Common myeloid progenitor, CD34-positive (primary cell): ENCODE measurements around the gene VWA3B.
"Not testable (repeated sequence)": the region's sequence is repeated elsewhere in the genome, so short reads cannot be mapped to it uniquely, and the experiment has no call there.

Source experiments
- CTCF ChIA-PET: fragments of 350-600 bp; sonication (Branson Sonifier 250); formaldehyde crosslinking; loops from one replicate; lab custom pipeline; 2021; ENCODE audit warnings: antibody characterized with exemption; lab: Charles Lee
- POLR2A ChIA-PET: fragments of 350-600 bp; sonication (Branson Sonifier 250); formaldehyde crosslinking; loops from one replicate; lab custom pipeline; 2021; ENCODE audit warnings: antibody characterized with exemption; lab: Charles Lee
- DNase-seq, 3 donors: peaks; one replicate each; pipeline versions ENCODE4 v3.0.0 to v3.0.0-alpha.2; 2013
- H3K27ac ChIP-seq, 2 experiments: 1 replicate in 1 of 2; 2 replicates in 1 of 2; pipeline ENCODE4 v1.7.0; 2013; ENCODE audit warnings: inconsistent platforms in 2 of 2, low read length in 2 of 2, mild to moderate bottlenecking in 2 of 2, low read depth in 1 of 2, moderate library complexity in 1 of 2; ENCODE audit not compliant: severe bottlenecking in 2 of 2, insufficient read depth in 1 of 2, poor library complexity in 1 of 2
- H3K27me3 ChIP-seq, 5 experiments: replicated peaks in 2 of 5; 1 replicate in 3 of 5; 2 replicates in 2 of 5; pipeline versions ENCODE4 v1.6.1 to v1.7.0; 2013; ENCODE audit warnings: low read length in 4 of 5, mild to moderate bottlenecking in 2 of 5, moderate library complexity in 2 of 5, inconsistent platforms in 1 of 5; ENCODE audit not compliant: insufficient read depth in 5 of 5, control insufficient read depth in 4 of 5
- H3K36me3 ChIP-seq, 4 experiments: 1 replicate in 2 of 4; 2 replicates in 2 of 4; pipeline versions ENCODE4 v1.6.1 to v1.7.0; 2013; ENCODE audit warnings: low read length in 3 of 4, control low read depth in 1 of 4, mild to moderate bottlenecking in 1 of 4; ENCODE audit not compliant: control insufficient read depth in 4 of 4, insufficient read depth in 4 of 4
- H3K4me1 ChIP-seq, 4 experiments: 1 replicate in 3 of 4; 2 replicates in 1 of 4; pipeline versions ENCODE4 v1.6.1 to v1.7.1; 2013; ENCODE audit warnings: low read length in 3 of 4, mild to moderate bottlenecking in 3 of 4, control low read depth in 1 of 4, inconsistent platforms in 1 of 4, moderate library complexity in 1 of 4; ENCODE audit not compliant: control insufficient read depth in 4 of 4, insufficient read depth in 4 of 4; ENCODE audit errors: control extremely low read depth in 1 of 4
- H3K4me3 ChIP-seq, 7 experiments: 1 replicate in 4 of 7; 2 replicates in 3 of 7; pipeline versions ENCODE4 v1.5.1 to v1.7.0; 2013; ENCODE audit warnings: mild to moderate bottlenecking in 7 of 7, low read length in 6 of 7, moderate library complexity in 6 of 7, inconsistent platforms in 2 of 7, low read depth in 2 of 7, control low read depth in 1 of 7; ENCODE audit not compliant: insufficient read depth in 4 of 7, control insufficient read depth in 1 of 7; ENCODE audit errors: extremely low read depth in 1 of 7
- H3K9me3 ChIP-seq, 5 experiments: 1 replicate in 4 of 5; 2 replicates in 1 of 5; pipeline versions ENCODE4 v1.6.1 to v1.7.1; 2013; ENCODE audit warnings: low read length in 4 of 5, mild to moderate bottlenecking in 2 of 5, inconsistent platforms in 1 of 5, low read depth in 1 of 5, moderate library complexity in 1 of 5; ENCODE audit not compliant: control insufficient read depth in 4 of 5, insufficient read depth in 2 of 5; ENCODE audit errors: control extremely low read depth in 1 of 5
- WGBS: methylation state at CpG from one replicate; pipeline ENCODE4 v1.1.5; 2013; ENCODE audit not compliant: insufficient coverage; 5-methylcytosine and 5-hydroxymethylcytosine counted together

Gene VWA3B

GRCh38 chr2:98147900-98148299, 60.9 kb downstream of the VWA3B start:
- POLR2A ChIA-PET, H3K27me3 ChIP-seq, H3K27ac ChIP-seq: not testable (repeated sequence)

GRCh38 chr2:98148595-98149332, 61.8 kb downstream of the VWA3B start:
- H3K4me1 ChIP-seq = peaks cover 0 to 7% (median 0%) of the 10 kb centered on the region in 4 experiments
- CTCF ChIA-PET = no interaction called here
- H3K36me3 ChIP-seq = no peaks in the 10 kb centered on the region
- peak overlapping the region in 1 of 7 experiments; percentile 60 for H3K4me3 ChIP-seq
- H3K27ac ChIP-seq = no peak overlapping the region
- POLR2A ChIA-PET = no interaction called here
- DNase-seq = no peak
- peaks cover 0 to 2% (median 0%) of the 10 kb centered on the region in 5 experiments for H3K27me3 ChIP-seq
- WGBS = 100% methylated on average over 2 of the region's 3 CpGs
- H3K9me3 ChIP-seq = peaks cover 0 to 3% (median 0%) of the 10 kb centered on the region in 5 experiments

More at GRCh38 chr2:98147900-98148299, 60.9 kb downstream of the VWA3B start:
- H3K4me1 ChIP-seq, H3K36me3 ChIP-seq, H3K9me3 ChIP-seq, H3K4me3 ChIP-seq, DNase-seq, CTCF ChIA-PET: not testable (repeated sequence)
- no CpG with 5 or more reads among the region's 1 CpG for WGBS

- no peaks in the 10 kb centered on the region for H3K36me3 ChIP-seq
- CTCF ChIA-PET = no interaction called here
- peaks cover 0 to 2% (median 0%) of the 10 kb centered on the region in 5 experiments for H3K27me3 ChIP-seq
- WGBS = 31% methylated on average over 3 of the region's 4 CpGs
- H3K4me3 ChIP-seq = peak overlapping the region in 2 of 7 experiments; percentile 13 to 60
- peak; percentile 40 to 82 (median 72) for DNase-seq
- no peak overlapping the region for H3K27ac ChIP-seq
- H3K9me3 ChIP-seq = peaks cover 0 to 3% (median 0%) of the 10 kb centered on the region in 5 experiments
- POLR2A ChIA-PET = no interaction called here
- H3K4me1 ChIP-seq = peaks cover 0 to 7% (median 0%) of the 10 kb centered on the region in 4 experiments
Observed at GRCh38 chr2:98149333-98149697, 62.3 kb downstream of the VWA3B start.

- no peak for DNase-seq
- Histone ChIP-seq H3K27me3 (no peaks in the 10 kb centered on the region), H3K27ac (no peak overlapping the region), H3K4me1 (peaks cover 0 to 7% (median 0%) of the 10 kb centered on the region in 4 experiments), H3K36me3 (no peaks in the 10 kb centered on the region), H3K9me3 (no peaks in the 10 kb centered on the region), H3K4me3 (no peak overlapping the region)
- CTCF ChIA-PET = no interaction called here
- 97% methylated on average over 5 of the region's 5 CpGs for WGBS
- POLR2A ChIA-PET = no interaction called here
Observed at GRCh38 chr2:98153481-98153880, 66.5 kb downstream of the VWA3B start.

- Histone ChIP-seq H3K9me3 (no peaks in the 10 kb centered on the region), H3K27me3 (no peaks in the 10 kb centered on the region), H3K36me3 (no peaks in the 10 kb centered on the region), H3K4me1 (no peaks in the 10 kb centered on the region), H3K27ac (no peak overlapping the region), H3K4me3 (no peak overlapping the region)
- ChIA-PET POLR2A (no interaction called here), CTCF (no interaction called here)
- 95% methylated on average over 4 of the region's 8 CpGs for WGBS
- DNase-seq = no peak
Observed at GRCh38 chr2:98155291-98155690, 68.3 kb downstream of the VWA3B start.

- 98% methylated on average over 4 of the region's 4 CpGs for WGBS
- no peak for DNase-seq
Observed at GRCh38 chr2:98155716-98156115, 68.7 kb downstream of the VWA3B start.

GRCh38 chr2:98156304-98156703, 69.3 kb downstream of the VWA3B start:
- POLR2A ChIA-PET = no interaction called here
- Histone ChIP-seq H3K27ac (no peak overlapping the region), H3K4me3 (no peak overlapping the region), H3K36me3 (no peaks in the 10 kb centered on the region), H3K4me1 (no peaks in the 10 kb centered on the region), H3K27me3 (no peaks in the 10 kb centered on the region), H3K9me3 (no peaks in the 10 kb centered on the region)
- no peak for DNase-seq
- CTCF ChIA-PET = interaction anchor here (1.0 kb wide), 1 partner anchor 17 kb away, joined by 3 read pairs; no protein-coding TSS in a partner anchor
- WGBS = 98% methylated on average over 7 of the region's 7 CpGs

More at GRCh38 chr2:98155716-98156115, 68.7 kb downstream of the VWA3B start:
- ChIA-PET CTCF (interaction anchor here (1.0 kb wide), 1 partner anchor 17 kb away, joined by 3 read pairs; no protein-coding TSS in a partner anchor), POLR2A (no interaction called here)
- H3K27ac ChIP-seq = no peak overlapping the region
- H3K4me3 ChIP-seq = no peak overlapping the region
- no peaks in the 10 kb centered on the region for H3K27me3 ChIP-seq
- no peaks in the 10 kb centered on the region for H3K9me3 ChIP-seq
- H3K36me3 ChIP-seq = no peaks in the 10 kb centered on the region
- H3K4me1 ChIP-seq = no peaks in the 10 kb centered on the region
